Right lobe of liver (tissue), 6 donors: ENCODE data around the gene PDE6A. TPM values are rescaled to one million over a fixed set of nuclear protein-coding genes. Genes with fewer than 3 reads are reported as not detected.

Experiments used
- ATAC-seq, 4 donors: fragments of 200-7000 bp; cut with Tn5 transposase; one replicate each; pipeline ENCODE4 v1.9.1; 2020; ENCODE audit warnings: mild to moderate bottlenecking in 4 of 4, moderate library complexity in 4 of 4
- DNase-seq, 3 donors: peaks; one replicate each; pipeline ENCODE4 v3.0.0-alpha.2; 2020
- H3K27ac ChIP-seq, 3 donors: fragments of 200-600 bp; one replicate each; pipeline ENCODE4 v1.8.0; 2022
- H3K27me3 ChIP-seq, 2 donors: fragments of 200-600 bp; one replicate each; pipeline ENCODE4 v1.8.0; 2022
- H3K36me3 ChIP-seq, 4 donors: fragments of 200-600 bp; sonication (generic) in 1 of 4; one replicate each; pipeline versions ENCODE4 v1.5.1 to v1.8.0; 2017 to 2022; ENCODE audit warnings: control low read depth in 1 of 4
- H3K4me1 ChIP-seq, 4 donors: fragments of 200-600 bp; sonication (generic) in 1 of 4; one replicate each; pipeline versions ENCODE4 v1.5.1 to v1.8.0; 2017 to 2022; ENCODE audit warnings: control low read depth in 1 of 4
- H3K4me3 ChIP-seq, 3 donors: fragments of 200-600 bp; one replicate each; pipeline ENCODE4 v1.8.0; 2022
- H3K9me3 ChIP-seq, 4 donors: fragments of 200-600 bp; sonication (generic) in 1 of 4; one replicate each; pipeline versions ENCODE4 v1.5.1 to v1.8.0; 2017 to 2022; ENCODE audit warnings: control low read depth in 1 of 4
- POLR2A ChIP-seq: fragments of 450-650 bp; IDR thresholded peaks from one replicate; pipeline ENCODE4 v1.6.1; 2017; ENCODE audit warnings: antibody characterized with exemption, mild to moderate bottlenecking
- WGBS: methylation state at CpG from one replicate; pipeline ENCODE4 v1.1.6; 2018; ENCODE audit warnings: low coverage, low lambda C conversion rate; ENCODE audit not compliant: insufficient coverage; ENCODE audit errors: missing lambda C conversion rate; 5-methylcytosine and 5-hydroxymethylcytosine counted together
- intact Hi-C, 2 donors: fragments of 100-400 bp; cut with DNase I; formaldehyde crosslinking; loops; one replicate each; pipeline versions ENCODE4 v1.11.2 to v1.14.1; 2022
- total RNA-seq, 6 experiments: library from RNA; depleted of rRNA in 2 of 6; stranded (reverse); fragments of >200 nt in 2 of 6; fragmentation: NEBNext Ultra II Directional in 3 of 6; extraction: Animal tissue kit (Norgen Biotek cat#: 25700) in 3 of 6; gene quantifications; one replicate each; pipeline versions ENCODE4 v1.1.0 to v1.2.4, GENCODE V29; 2016 to 2023
- TF ChIP-seq, protein P1 (sequence below), 4 donors: fragments of 200-600 bp in 3 of 4; fragments of 450-650 bp in 1 of 4; IDR thresholded peaks; one replicate each; pipeline versions ENCODE4 v1.5.1 to v1.8.0; 2016 to 2022; ENCODE audit warnings: antibody characterized with exemption in 4 of 4, mild to moderate bottlenecking in 2 of 4
- donor health status: DM: no; HTN: yes; CAD: no.
- donor health status: DM: no; HTN: no; CAD: no.
- donor health status: DM: no; HTN: no; CAD: no.
- donor health status: DM: no; HTN: yes; CAD: no.
- donor health status: DM: no; HTN: yes; CAD: no.

PDE6A gene
- total RNA-seq, 6 experiments from 2014 or later = not detected

- no peak overlapping the region for H3K4me3 ChIP-seq
- 82% methylated on average over 4 of the region's 4 CpGs for WGBS
- peaks cover 0 to 8% (median 2%) of the 10 kb centered on the region in 4 donors for H3K4me1 ChIP-seq
- DNase-seq (no peak), ATAC-seq (no peak)
- TF ChIP-seq POLR2A = no peak
- TF ChIP-seq, protein P1, sequence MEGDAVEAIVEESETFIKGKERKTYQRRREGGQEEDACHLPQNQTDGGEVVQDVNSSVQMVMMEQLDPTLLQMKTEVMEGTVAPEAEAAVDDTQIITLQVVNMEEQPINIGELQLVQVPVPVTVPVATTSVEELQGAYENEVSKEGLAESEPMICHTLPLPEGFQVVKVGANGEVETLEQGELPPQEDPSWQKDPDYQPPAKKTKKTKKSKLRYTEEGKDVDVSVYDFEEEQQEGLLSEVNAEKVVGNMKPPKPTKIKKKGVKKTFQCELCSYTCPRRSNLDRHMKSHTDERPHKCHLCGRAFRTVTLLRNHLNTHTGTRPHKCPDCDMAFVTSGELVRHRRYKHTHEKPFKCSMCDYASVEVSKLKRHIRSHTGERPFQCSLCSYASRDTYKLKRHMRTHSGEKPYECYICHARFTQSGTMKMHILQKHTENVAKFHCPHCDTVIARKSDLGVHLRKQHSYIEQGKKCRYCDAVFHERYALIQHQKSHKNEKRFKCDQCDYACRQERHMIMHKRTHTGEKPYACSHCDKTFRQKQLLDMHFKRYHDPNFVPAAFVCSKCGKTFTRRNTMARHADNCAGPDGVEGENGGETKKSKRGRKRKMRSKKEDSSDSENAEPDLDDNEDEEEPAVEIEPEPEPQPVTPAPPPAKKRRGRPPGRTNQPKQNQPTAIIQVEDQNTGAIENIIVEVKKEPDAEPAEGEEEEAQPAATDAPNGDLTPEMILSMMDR (IDR thresholded peaks at IDR 0.05) = no peak
- H3K27me3 ChIP-seq = no peaks in the 10 kb centered on the region
- no peaks in the 10 kb centered on the region for H3K36me3 ChIP-seq
- no peaks in the 10 kb centered on the region for H3K9me3 ChIP-seq
- intact Hi-C loops = no loop called here
- no peak overlapping the region for H3K27ac ChIP-seq
These were observed 13.3 kb upstream of the PDE6A start for GRCh38 chr5:149957855-149958254.

DNA sequence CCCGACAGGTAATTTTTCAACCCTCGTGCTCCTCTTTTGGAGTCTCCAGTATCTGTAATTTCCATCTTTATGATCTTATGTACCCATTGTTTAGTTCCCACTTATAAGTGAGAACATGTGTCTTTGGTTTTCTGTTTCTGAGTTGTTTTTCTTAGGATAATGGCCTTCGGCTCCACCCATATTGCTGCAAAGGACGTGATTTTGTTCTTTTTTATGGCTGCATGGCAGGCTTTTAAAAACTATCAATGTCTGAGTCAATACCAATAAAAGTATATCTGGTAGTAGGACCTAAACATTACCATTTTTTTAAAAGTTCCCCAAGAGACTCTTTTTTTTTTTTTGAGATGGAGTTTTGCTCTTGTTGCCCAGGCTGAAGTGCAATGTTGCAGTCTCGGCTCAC, 12.1 kb upstream of the PDE6A start:
- 78% methylated on average over 5 of the region's 5 CpGs for WGBS
- no peak overlapping the region for H3K27ac ChIP-seq
- intact Hi-C loops = no loop called here
- peaks cover 0 to 8% (median 2%) of the 10 kb centered on the region in 4 donors for H3K4me1 ChIP-seq
- no peaks in the 10 kb centered on the region for H3K9me3 ChIP-seq
- no peaks in the 10 kb centered on the region for H3K27me3 ChIP-seq
- H3K4me3 ChIP-seq = no peak overlapping the region
- TF ChIP-seq, protein P1 (IDR thresholded peaks at IDR 0.05) = no peak
- TF ChIP-seq POLR2A = no peak
- no peaks in the 10 kb centered on the region for H3K36me3 ChIP-seq
- ATAC-seq (no peak), DNase-seq (no peak)

DNA sequence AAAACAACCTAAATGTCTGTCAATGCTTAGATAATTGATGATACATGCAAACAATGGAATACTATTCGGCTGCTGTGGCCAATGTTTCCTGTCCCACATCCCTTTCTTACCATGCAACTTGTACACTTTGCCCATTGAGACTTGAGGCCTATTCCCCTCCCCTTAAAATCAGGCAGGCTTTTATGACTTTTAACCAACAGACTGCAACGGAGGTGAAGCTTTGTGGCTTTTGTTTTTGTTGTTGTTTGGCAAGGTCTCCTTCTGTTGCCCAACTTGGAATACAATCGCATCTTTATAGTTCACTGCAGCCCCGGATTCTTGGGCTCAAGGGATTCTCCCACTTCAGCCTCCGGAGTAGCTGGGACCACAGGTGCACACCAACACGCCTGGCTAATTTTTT, 10.2 kb upstream of the PDE6A start:
- Histone ChIP-seq H3K36me3 (no peaks in the 10 kb centered on the region), H3K4me1 (peaks cover 0 to 4% (median 0%) of the 10 kb centered on the region in 4 donors), H3K4me3 (no peak overlapping the region), H3K27ac (no peak overlapping the region), H3K27me3 (no peaks in the 10 kb centered on the region), H3K9me3 (no peaks in the 10 kb centered on the region)
- no peak for DNase-seq
- WGBS = 81% methylated on average over 5 of the region's 6 CpGs
- no peak for ATAC-seq
- intact Hi-C loops = no loop called here
- TF ChIP-seq, protein P1 (IDR thresholded peaks at IDR 0.05) = no peak
- TF ChIP-seq POLR2A = no peak

GRCh38 chr5:149953436-149954121, 9.0 kb upstream of the PDE6A start:
- Histone ChIP-seq H3K4me1 (no peaks in the 10 kb centered on the region), H3K36me3 (no peaks in the 10 kb centered on the region), H3K27ac (no peak overlapping the region), H3K9me3 (no peaks in the 10 kb centered on the region), H3K4me3 (no peak overlapping the region), H3K27me3 (no peaks in the 10 kb centered on the region)
- intact Hi-C loops = no loop called here
- DNase-seq = no peak
- TF ChIP-seq, protein P1 (IDR thresholded peaks at IDR 0.05) = no peak
- TF ChIP-seq POLR2A = no peak
- 82% methylated on average over 5 of the region's 9 CpGs for WGBS
- no peak for ATAC-seq
